Left ventricle myocardium inferior (tissue), 1 donor: Measurements from ENCODE around the gene LYVE1. TPM values are rescaled to one million over a fixed set of nuclear protein-coding genes. Genes with fewer than 3 reads are reported as not detected.

Experiments
- DNase-seq: peaks from one replicate; pipeline ENCODE4 v3.0.0-alpha.2; 2020
- H3K27ac ChIP-seq: fragments of 200-600 bp; replicated peaks from 2 replicates; pipeline ENCODE4 v1.8.0; 2021
- H3K27me3 ChIP-seq: fragments of 200-600 bp; 2 replicates; pipeline ENCODE4 v1.8.0; 2021; ENCODE audit warnings: low read depth
- H3K36me3 ChIP-seq: fragments of 200-600 bp; 2 replicates; pipeline ENCODE4 v1.8.0; 2021
- H3K4me1 ChIP-seq: fragments of 200-600 bp; 2 replicates; pipeline ENCODE4 v1.8.0; 2021
- H3K4me3 ChIP-seq: fragments of 200-600 bp; 2 replicates; pipeline ENCODE4 v1.8.0; 2021; ENCODE audit warnings: mild to moderate bottlenecking, moderate library complexity
- H3K9me3 ChIP-seq: fragments of 200-600 bp; replicated peaks from 2 replicates; pipeline ENCODE4 v1.8.0; 2021
- CTCF ChIP-seq: fragments of 200-600 bp; IDR thresholded peaks from 2 replicates; pipeline ENCODE4 v1.8.0; 2021; ENCODE audit warnings: antibody characterized with exemption, mild to moderate bottlenecking, borderline replicate concordance
- intact Hi-C: fragments of 100-400 bp; cut with micrococcal nuclease; formaldehyde crosslinking; loops from one replicate; pipeline ENCODE4 v1.11.0; 2022
- total RNA-seq: library from RNA; stranded (reverse); fragmentation: NEBNext Ultra II Directional; extraction: Animal tissue kit (Norgen Biotek cat#: 25700); gene quantifications from one replicate; pipeline ENCODE4 v1.2.1, GENCODE V29; 2021
- donor health status: DM: no; HTN: yes; CAD: no; lungs with severe emphysema.

Gene LYVE1
- total RNA-seq, 1 donor from 2014 or later: 41.1 TPM

- no peaks in the 10 kb centered on the region for H3K4me1 ChIP-seq
- no peak for TF ChIP-seq CTCF
- H3K4me3 ChIP-seq: no peak overlapping the region
- no peak for DNase-seq
- no peaks in the 10 kb centered on the region for H3K27me3 ChIP-seq
- no peaks in the 10 kb centered on the region for H3K36me3 ChIP-seq
- H3K9me3 ChIP-seq: no peaks in the 10 kb centered on the region
- no peak overlapping the region for H3K27ac ChIP-seq
- intact Hi-C loops: no loop called here
Measured at GRCh38 chr11:10561043-10561818, 7.2 kb downstream of the LYVE1 start.

- H3K27me3 ChIP-seq: no peaks in the 10 kb centered on the region
- no peak overlapping the region for H3K4me3 ChIP-seq
- no peak for TF ChIP-seq CTCF
- intact Hi-C loops: no loop called here
- no peaks in the 10 kb centered on the region for H3K9me3 ChIP-seq
- H3K27ac ChIP-seq: no peak overlapping the region
- no peaks in the 10 kb centered on the region for H3K4me1 ChIP-seq
- DNase-seq: no peak
- H3K36me3 ChIP-seq: no peaks in the 10 kb centered on the region
Measured at GRCh38 chr11:10558288-10558687, 10.2 kb downstream of the LYVE1 start.

- H3K4me3 ChIP-seq: no peak overlapping the region
- H3K27ac ChIP-seq: no peak overlapping the region
- no peaks in the 10 kb centered on the region for H3K36me3 ChIP-seq
- intact Hi-C loops: no loop called here
- no peaks in the 10 kb centered on the region for H3K27me3 ChIP-seq
- no peaks in the 10 kb centered on the region for H3K9me3 ChIP-seq
- no peak for DNase-seq
- TF ChIP-seq CTCF: no peak
- no peaks in the 10 kb centered on the region for H3K4me1 ChIP-seq
Measured at GRCh38 chr11:10556590-10556989, 11.9 kb downstream of the LYVE1 start.

GRCh38 chr11:10551845-10552352 is 16.6 kb downstream of the LYVE1 start:
- no peaks in the 10 kb centered on the region for H3K4me1 ChIP-seq
- no peak overlapping the region for H3K4me3 ChIP-seq
- no peak for TF ChIP-seq CTCF
- no peaks in the 10 kb centered on the region for H3K27me3 ChIP-seq
- no peaks in the 10 kb centered on the region for H3K9me3 ChIP-seq
- no peak overlapping the region for H3K27ac ChIP-seq
- DNase-seq: no peak
- intact Hi-C loops: no loop called here
- H3K36me3 ChIP-seq: no peaks in the 10 kb centered on the region

GRCh38 chr11:10551290-10551592 is 17.2 kb downstream of the LYVE1 start:
- H3K4me1 ChIP-seq: no peaks in the 10 kb centered on the region
- no peaks in the 10 kb centered on the region for H3K36me3 ChIP-seq
- TF ChIP-seq CTCF: no peak
- DNase-seq: no peak
- intact Hi-C loops: no loop called here
- no peaks in the 10 kb centered on the region for H3K27me3 ChIP-seq
- no peak overlapping the region for H3K4me3 ChIP-seq
- no peaks in the 10 kb centered on the region for H3K9me3 ChIP-seq
- H3K27ac ChIP-seq: no peak overlapping the region
